ENCODE measurements around the gene CYYR1. TPM values are rescaled to one million over a fixed set of nuclear protein-coding genes. Genes with fewer than 3 reads are reported as not detected.

CYYR1 gene
- 0.10 TPM for total RNA-seq

GRCh38 chr21:26572702-26573381 lies at the start of gene CYYR1:
CYYR1 (minus strand) TSS chr21:26573286; CDS start chr21:26572940, 346 bp downstream.
- Histone ChIP-seq H3K9me3 (ENCODE audit: low read depth, low read length) (no peaks in the 10 kb centered on the region), H3K4me3 (ENCODE audit: low read length) (peak within 1 kb of the TSS; percentile 18), H3K4me1 (ENCODE audit: insufficient read depth, low read length) (no peaks in the 10 kb centered on the region), H3K27me3 (ENCODE audit: insufficient read depth, low read length) (peaks cover 30% of the 10 kb centered on the region)

GRCh38 chr21:26617176-26617575 lies 44.1 kb upstream of the CYYR1 start:
- no peaks in the 10 kb centered on the region for H3K27me3 ChIP-seq (ENCODE audit: insufficient read depth, low read length)
- no peak overlapping the region for H3K4me3 ChIP-seq (ENCODE audit: low read length)
- no peaks in the 10 kb centered on the region for H3K9me3 ChIP-seq (ENCODE audit: low read depth, low read length)
- H3K4me1 ChIP-seq (ENCODE audit: insufficient read depth, low read length): no peaks in the 10 kb centered on the region

- H3K4me1 ChIP-seq (ENCODE audit: insufficient read depth, low read length): no peaks in the 10 kb centered on the region
- no peak overlapping the region for H3K4me3 ChIP-seq (ENCODE audit: low read length)
- H3K27me3 ChIP-seq (ENCODE audit: insufficient read depth, low read length): no peaks in the 10 kb centered on the region
- H3K9me3 ChIP-seq (ENCODE audit: low read depth, low read length): no peaks in the 10 kb centered on the region
Observed at GRCh38 chr21:26614251-26614650, 41.2 kb upstream of the CYYR1 start.

GRCh38 chr21:26599261-26599660 lies 26.2 kb upstream of the CYYR1 start:
- H3K27me3 ChIP-seq (ENCODE audit: insufficient read depth, low read length): no peaks in the 10 kb centered on the region
- H3K4me3 ChIP-seq (ENCODE audit: low read length): no peak overlapping the region
- H3K4me1 ChIP-seq (ENCODE audit: insufficient read depth, low read length): no peaks in the 10 kb centered on the region
- no peaks in the 10 kb centered on the region for H3K9me3 ChIP-seq (ENCODE audit: low read depth, low read length)

- H3K27me3 ChIP-seq (ENCODE audit: insufficient read depth, low read length): no peaks in the 10 kb centered on the region
- no peaks in the 10 kb centered on the region for H3K9me3 ChIP-seq (ENCODE audit: low read depth, low read length)
- no peaks in the 10 kb centered on the region for H3K4me1 ChIP-seq (ENCODE audit: insufficient read depth, low read length)
- H3K4me3 ChIP-seq (ENCODE audit: low read length): no peak overlapping the region
Observed at GRCh38 chr21:26597981-26598380, 24.9 kb upstream of the CYYR1 start.

GRCh38 chr21:26597031-26597430 lies 23.9 kb upstream of the CYYR1 start:
- no peaks in the 10 kb centered on the region for H3K4me1 ChIP-seq (ENCODE audit: insufficient read depth, low read length)
- H3K9me3 ChIP-seq (ENCODE audit: low read depth, low read length): no peaks in the 10 kb centered on the region
- no peak overlapping the region for H3K4me3 ChIP-seq (ENCODE audit: low read length)
- H3K27me3 ChIP-seq (ENCODE audit: insufficient read depth, low read length): no peaks in the 10 kb centered on the region

- Histone ChIP-seq H3K4me3 (ENCODE audit: low read length) (no peak overlapping the region), H3K27me3 (ENCODE audit: insufficient read depth, low read length) (no peaks in the 10 kb centered on the region), H3K9me3 (ENCODE audit: low read depth, low read length) (no peaks in the 10 kb centered on the region), H3K4me1 (ENCODE audit: insufficient read depth, low read length) (no peaks in the 10 kb centered on the region)
Observed at GRCh38 chr21:26595971-26596370, 22.9 kb upstream of the CYYR1 start.

GRCh38 chr21:26593800-26594199 lies 20.7 kb upstream of the CYYR1 start:
- no peaks in the 10 kb centered on the region for H3K9me3 ChIP-seq (ENCODE audit: low read depth, low read length)
- no peaks in the 10 kb centered on the region for H3K27me3 ChIP-seq (ENCODE audit: insufficient read depth, low read length)
- H3K4me1 ChIP-seq (ENCODE audit: insufficient read depth, low read length): no peaks in the 10 kb centered on the region
- H3K4me3 ChIP-seq (ENCODE audit: low read length): no peak overlapping the region

GRCh38 chr21:26591543-26591942 lies 18.5 kb upstream of the CYYR1 start:
- H3K27me3 ChIP-seq (ENCODE audit: insufficient read depth, low read length): no peaks in the 10 kb centered on the region
- no peaks in the 10 kb centered on the region for H3K4me1 ChIP-seq (ENCODE audit: insufficient read depth, low read length)
- H3K9me3 ChIP-seq (ENCODE audit: low read depth, low read length): no peaks in the 10 kb centered on the region
- H3K4me3 ChIP-seq (ENCODE audit: low read length): no peak overlapping the region

- H3K4me1 ChIP-seq (ENCODE audit: insufficient read depth, low read length): no peaks in the 10 kb centered on the region
- H3K9me3 ChIP-seq (ENCODE audit: low read depth, low read length): no peaks in the 10 kb centered on the region
- H3K4me3 ChIP-seq (ENCODE audit: low read length): no peak overlapping the region
- no peaks in the 10 kb centered on the region for H3K27me3 ChIP-seq (ENCODE audit: insufficient read depth, low read length)
Observed at GRCh38 chr21:26588446-26588845, 15.4 kb upstream of the CYYR1 start.

GRCh38 chr21:26587736-26588201 lies 14.7 kb upstream of the CYYR1 start:
- Histone ChIP-seq H3K9me3 (ENCODE audit: low read depth, low read length) (no peaks in the 10 kb centered on the region), H3K4me3 (ENCODE audit: low read length) (no peak overlapping the region), H3K4me1 (ENCODE audit: insufficient read depth, low read length) (no peaks in the 10 kb centered on the region), H3K27me3 (ENCODE audit: insufficient read depth, low read length) (no peaks in the 10 kb centered on the region)

- no peak overlapping the region for H3K4me3 ChIP-seq (ENCODE audit: low read length)
- peaks cover 8% of the 10 kb centered on the region for H3K9me3 ChIP-seq (ENCODE audit: low read depth, low read length)
- H3K4me1 ChIP-seq (ENCODE audit: insufficient read depth, low read length): no peaks in the 10 kb centered on the region
- H3K27me3 ChIP-seq (ENCODE audit: insufficient read depth, low read length): no peaks in the 10 kb centered on the region
Observed at GRCh38 chr21:26583769-26584168, 10.7 kb upstream of the CYYR1 start.

GRCh38 chr21:26581818-26582217 lies 8.7 kb upstream of the CYYR1 start:
- Histone ChIP-seq H3K4me3 (ENCODE audit: low read length) (no peak overlapping the region), H3K9me3 (ENCODE audit: low read depth, low read length) (peaks cover 8% of the 10 kb centered on the region), H3K27me3 (ENCODE audit: insufficient read depth, low read length) (no peaks in the 10 kb centered on the region), H3K4me1 (ENCODE audit: insufficient read depth, low read length) (no peaks in the 10 kb centered on the region)

- Histone ChIP-seq H3K27me3 (ENCODE audit: insufficient read depth, low read length) (peaks cover 30% of the 10 kb centered on the region), H3K4me3 (ENCODE audit: low read length) (peak overlapping the region; percentile 18), H3K9me3 (ENCODE audit: low read depth, low read length) (no peaks in the 10 kb centered on the region)
Observed at GRCh38 chr21:26572076-26572701, 897 bp downstream of the CYYR1 start.

GRCh38 chr21:26570203-26570602 lies 2.9 kb downstream of the CYYR1 start:
- H3K9me3 ChIP-seq (ENCODE audit: low read depth, low read length): no peaks in the 10 kb centered on the region
- H3K4me1 ChIP-seq (ENCODE audit: insufficient read depth, low read length): no peaks in the 10 kb centered on the region
- H3K27me3 ChIP-seq (ENCODE audit: insufficient read depth, low read length): peaks cover 30% of the 10 kb centered on the region
- no peak overlapping the region for H3K4me3 ChIP-seq (ENCODE audit: low read length)

More at GRCh38 chr21:26572076-26572701, 897 bp downstream of the CYYR1 start:
- H3K4me1 ChIP-seq (ENCODE audit: insufficient read depth, low read length): no peaks in the 10 kb centered on the region

- no peaks in the 10 kb centered on the region for H3K4me1 ChIP-seq (ENCODE audit: insufficient read depth, low read length)
- no peaks in the 10 kb centered on the region for H3K9me3 ChIP-seq (ENCODE audit: low read depth, low read length)
- H3K4me3 ChIP-seq (ENCODE audit: low read length): no peak overlapping the region
- H3K27me3 ChIP-seq (ENCODE audit: insufficient read depth, low read length): no peaks in the 10 kb centered on the region
Observed at GRCh38 chr21:26565546-26565945, 7.5 kb downstream of the CYYR1 start.

Measured in mononuclear cell (primary cell).